Astrocyte of the cerebellum (primary cell): ENCODE measurements around the gene CAPN9.

ENCODE experiments used
- DNase-seq: peaks from one replicate; pipeline ENCODE4 v3.0.0-alpha.2; 2011; ENCODE audit warnings: low read depth
- H3K4me3 ChIP-seq: 2 replicates; pipeline ENCODE4 v1.5.1; 2011; ENCODE audit warnings: mild to moderate bottlenecking, low read depth, low read length, moderate library complexity
- in situ Hi-C: cut with HindIII; loops from 2 replicates; pipeline ENCODE4 v1.10.0; 2017; ENCODE audit warnings: low sequenced_read_pairs
- TF ChIP-seq, protein P1 (sequence below): IDR thresholded peaks from 2 replicates; pipeline ENCODE4 v1.5.1; 2012; ENCODE audit warnings: low read length, low read depth, moderate library complexity, mild to moderate bottlenecking; ENCODE audit errors: missing control alignments

The CAPN9 gene

GRCh38 chr1:230796626-230797025 lies 49.4 kb downstream of the CAPN9 start:
- TF ChIP-seq, protein P1, sequence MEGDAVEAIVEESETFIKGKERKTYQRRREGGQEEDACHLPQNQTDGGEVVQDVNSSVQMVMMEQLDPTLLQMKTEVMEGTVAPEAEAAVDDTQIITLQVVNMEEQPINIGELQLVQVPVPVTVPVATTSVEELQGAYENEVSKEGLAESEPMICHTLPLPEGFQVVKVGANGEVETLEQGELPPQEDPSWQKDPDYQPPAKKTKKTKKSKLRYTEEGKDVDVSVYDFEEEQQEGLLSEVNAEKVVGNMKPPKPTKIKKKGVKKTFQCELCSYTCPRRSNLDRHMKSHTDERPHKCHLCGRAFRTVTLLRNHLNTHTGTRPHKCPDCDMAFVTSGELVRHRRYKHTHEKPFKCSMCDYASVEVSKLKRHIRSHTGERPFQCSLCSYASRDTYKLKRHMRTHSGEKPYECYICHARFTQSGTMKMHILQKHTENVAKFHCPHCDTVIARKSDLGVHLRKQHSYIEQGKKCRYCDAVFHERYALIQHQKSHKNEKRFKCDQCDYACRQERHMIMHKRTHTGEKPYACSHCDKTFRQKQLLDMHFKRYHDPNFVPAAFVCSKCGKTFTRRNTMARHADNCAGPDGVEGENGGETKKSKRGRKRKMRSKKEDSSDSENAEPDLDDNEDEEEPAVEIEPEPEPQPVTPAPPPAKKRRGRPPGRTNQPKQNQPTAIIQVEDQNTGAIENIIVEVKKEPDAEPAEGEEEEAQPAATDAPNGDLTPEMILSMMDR = no peak
- H3K4me3 ChIP-seq = no peak overlapping the region
- in situ Hi-C loops = loop anchor here (25.0 kb wide), 1 partner anchor 416 kb away; no protein-coding TSS in a partner anchor
- no peak for DNase-seq

- in situ Hi-C loops = loop anchor here (25.0 kb wide), 1 partner anchor 415 kb away; no protein-coding TSS in a partner anchor
- TF ChIP-seq, protein P1 = no peak
- no peak for DNase-seq
- no peak overlapping the region for H3K4me3 ChIP-seq
These were observed 50.3 kb downstream of the CAPN9 start for GRCh38 chr1:230797376-230797920.

DNA sequence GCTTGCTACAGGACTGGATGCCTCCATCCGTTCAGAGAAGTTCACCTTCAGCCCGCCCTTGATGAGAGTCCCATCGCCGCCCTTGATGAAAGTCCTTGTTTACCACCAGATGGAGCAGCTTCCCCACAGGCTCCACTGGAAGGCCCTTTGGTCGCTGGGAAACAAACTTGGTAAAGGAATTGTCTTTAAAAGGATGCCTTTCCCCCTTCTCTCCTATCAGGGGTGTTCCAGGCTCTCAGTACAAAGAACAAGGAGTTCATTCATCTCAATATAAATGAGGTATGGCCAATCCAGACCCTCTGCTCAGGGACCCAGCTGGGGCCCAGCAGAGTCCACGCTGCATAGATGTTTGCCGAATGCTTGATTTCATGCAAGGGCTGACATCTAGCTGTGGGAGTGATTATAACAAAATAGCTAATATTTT lies 50.8 kb downstream of the CAPN9 start:
- H3K4me3 ChIP-seq = no peak overlapping the region
- TF ChIP-seq, protein P1 = peak; percentile 87
- DNase-seq = peak; percentile 70
- in situ Hi-C loops = loop anchor here (25.0 kb wide), 1 partner anchor 414 kb away; no protein-coding TSS in a partner anchor

DNA sequence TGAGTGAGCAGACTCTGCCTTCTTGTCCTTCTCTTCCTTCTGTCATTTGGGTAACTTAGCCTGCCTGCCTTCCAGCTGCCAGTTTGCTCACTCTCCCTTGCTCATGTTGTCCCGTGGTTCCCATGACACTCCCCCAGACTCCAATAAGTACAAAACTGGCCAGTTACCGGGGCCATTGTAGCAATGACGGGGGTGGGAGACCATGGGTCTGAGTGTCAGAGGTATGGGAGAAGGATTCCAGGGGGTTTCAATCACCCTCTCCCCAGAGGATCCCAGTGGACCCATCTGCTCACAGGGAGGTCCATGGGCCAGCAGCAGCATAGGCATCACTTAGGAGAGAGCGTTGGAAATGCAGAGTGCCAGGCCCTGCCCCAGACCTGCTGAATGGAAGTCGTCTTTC lies 51.3 kb downstream of the CAPN9 start:
- H3K4me3 ChIP-seq = no peak overlapping the region
- TF ChIP-seq, protein P1 = no peak
- no peak for DNase-seq
- in situ Hi-C loops = loop anchor here (25.0 kb wide), 1 partner anchor 414 kb away; no protein-coding TSS in a partner anchor

DNA sequence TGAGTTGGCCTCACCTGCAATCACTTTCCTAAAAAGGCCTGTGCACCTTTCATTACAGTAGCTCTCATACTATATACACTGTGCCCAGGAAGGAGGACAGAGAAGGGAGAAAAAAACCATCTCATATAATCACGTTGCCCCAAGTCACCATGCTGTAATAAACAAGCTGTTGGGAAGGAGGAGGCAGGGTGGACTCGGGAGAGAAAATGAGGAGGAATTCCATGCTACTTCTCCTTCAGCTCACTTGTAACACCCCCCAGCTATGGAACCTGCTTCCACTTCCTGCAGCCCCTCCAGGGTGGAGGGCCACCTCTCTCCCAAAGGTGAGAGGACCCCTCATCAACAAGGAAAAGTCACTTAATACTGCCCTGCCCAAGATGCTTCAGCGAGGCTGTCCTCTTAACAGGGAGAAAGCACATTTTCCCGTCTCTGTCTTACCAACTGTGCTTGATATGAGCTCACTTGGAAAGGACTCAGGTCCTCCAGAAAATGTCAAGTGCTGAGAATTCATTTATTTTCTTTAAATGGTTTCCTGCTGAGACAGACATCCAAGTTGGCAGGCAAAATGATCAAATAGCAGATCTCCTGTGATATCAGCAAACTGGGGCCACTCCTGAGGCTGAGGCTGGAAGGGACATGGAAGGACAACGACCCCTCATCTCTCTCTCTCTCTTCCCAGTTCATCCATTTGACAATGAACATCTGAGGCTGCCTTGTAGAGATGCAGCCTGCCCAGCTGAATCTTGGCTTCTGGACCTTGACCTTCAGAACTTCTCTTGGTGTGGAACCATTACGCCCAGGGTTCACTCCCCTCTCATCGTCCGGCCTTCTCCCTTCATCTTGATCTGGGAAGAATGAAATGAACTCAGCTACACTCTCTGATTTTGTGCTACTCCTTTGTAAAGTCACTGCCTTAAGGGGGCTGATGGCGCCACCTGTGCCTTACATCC lies 54.0 kb downstream of the CAPN9 start:
- no peak for DNase-seq
- in situ Hi-C loops = no loop called here
- TF ChIP-seq, protein P1 = no peak
- H3K4me3 ChIP-seq = no peak overlapping the region

GRCh38 chr1:230804396-230804795 lies 57.2 kb downstream of the CAPN9 start:
- in situ Hi-C loops = no loop called here
- DNase-seq = no peak
- TF ChIP-seq, protein P1 = no peak
- no peak overlapping the region for H3K4me3 ChIP-seq
